Mesothelial cell of epicardium (in vitro differentiated cells): ENCODE measurements around the gene PCSK6. TPM values are rescaled to one million over a fixed set of nuclear protein-coding genes. Genes with fewer than 3 reads are reported as not detected.

Experiments used
- DNase-seq, 2 experiments: peaks; one replicate each; pipeline ENCODE4 v3.0.0; 2021; ENCODE audit warnings: low spot score in 2 of 2; ENCODE audit not compliant: unreplicated experiment in 2 of 2
- H3K27ac Mint-ChIP-seq: 2 replicates; pipeline ENCODE4 v1.8.0; 2021; ENCODE audit warnings: mixed read lengths
- H3K27me3 Mint-ChIP-seq: 2 replicates; pipeline ENCODE4 v1.8.0; 2021; ENCODE audit warnings: low read depth, mixed read lengths
- H3K36me3 Mint-ChIP-seq: 2 replicates; pipeline ENCODE4 v1.8.0; 2021; ENCODE audit warnings: mixed read lengths
- H3K4me1 Mint-ChIP-seq: 2 replicates; pipeline ENCODE4 v1.8.0; 2021; ENCODE audit warnings: mixed read lengths
- H3K4me3 Mint-ChIP-seq: 2 replicates; pipeline ENCODE4 v1.8.0; 2021; ENCODE audit warnings: mild to moderate bottlenecking, moderate library complexity, mixed read lengths
- H3K9me3 Mint-ChIP-seq: 2 replicates; pipeline ENCODE4 v1.8.0; 2021; ENCODE audit warnings: mixed read lengths
- CTCF ChIP-seq: fragments of 200-600 bp; sonication (generic); IDR thresholded peaks from one replicate; pipeline ENCODE4 v1.5.0; 2021; ENCODE audit warnings: antibody characterized with exemption; ENCODE audit not compliant: unreplicated experiment
- total RNA-seq: library from RNA; stranded (reverse); gene quantifications from 3 replicates; pipeline ENCODE4 v1.2.1, GENCODE V29; 2021

Gene PCSK6
- total RNA-seq: 3.7 to 4.5 TPM (median 3.7 TPM) in 3 replicates

GRCh38 chr15:101489599-101490407 lies at the start of gene PCSK6:
PCSK6 (minus strand) TSS chr15:101489707; CDS start chr15:101489670, 37 bp downstream.
- Mint-ChIP-seq H3K27ac (no peak within 1 kb of the TSS), H3K9me3 (no peaks in the 10 kb centered on the region), H3K4me3 (peak within 1 kb of the TSS; percentile 67), H3K4me1 (peaks cover 2% of the 10 kb centered on the region), H3K36me3 (no peaks in the 10 kb centered on the region), H3K27me3 (peaks cover 78% of the 10 kb centered on the region)
- no peak for TF ChIP-seq CTCF
- no peak for DNase-seq

- no peak for DNase-seq
- Mint-ChIP-seq H3K27ac (no peak overlapping the region), H3K4me3 (no peak overlapping the region), H3K9me3 (peaks cover 3% of the 10 kb centered on the region), H3K27me3 (peaks cover 6% of the 10 kb centered on the region), H3K36me3 (no peaks in the 10 kb centered on the region), H3K4me1 (peaks cover 27% of the 10 kb centered on the region)
- TF ChIP-seq CTCF: no peak
Observed at GRCh38 chr15:101538996-101539395, 49.5 kb upstream of the PCSK6 start.

DNA sequence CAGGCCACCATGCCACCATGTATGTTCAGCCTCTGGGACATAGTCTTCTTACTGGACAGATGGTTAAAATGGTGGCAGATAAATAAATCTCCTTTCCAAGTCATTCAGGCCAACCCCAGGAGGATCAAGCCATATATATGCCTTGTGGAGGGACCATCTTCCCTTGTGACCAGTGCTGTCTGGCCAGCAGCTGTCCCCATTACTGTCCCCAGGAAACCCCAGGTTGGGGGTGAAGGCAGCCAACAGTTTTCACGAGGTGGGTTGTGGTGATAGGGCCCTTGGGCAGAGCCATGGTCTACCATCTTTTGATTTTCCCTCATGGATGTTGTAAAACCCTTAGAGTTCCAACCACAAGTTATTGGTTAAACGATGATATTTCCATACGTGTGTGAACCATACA lies 48.7 kb upstream of the PCSK6 start:
- H3K9me3 Mint-ChIP-seq: peaks cover 3% of the 10 kb centered on the region
- DNase-seq: peak in 1 of 2 experiments; percentile 19
- no peak for TF ChIP-seq CTCF
- no peak overlapping the region for H3K4me3 Mint-ChIP-seq
- peaks cover 27% of the 10 kb centered on the region for H3K4me1 Mint-ChIP-seq
- H3K27me3 Mint-ChIP-seq: peaks cover 2% of the 10 kb centered on the region
- no peaks in the 10 kb centered on the region for H3K36me3 Mint-ChIP-seq
- peak overlapping the region; percentile 90 for H3K27ac Mint-ChIP-seq

DNA sequence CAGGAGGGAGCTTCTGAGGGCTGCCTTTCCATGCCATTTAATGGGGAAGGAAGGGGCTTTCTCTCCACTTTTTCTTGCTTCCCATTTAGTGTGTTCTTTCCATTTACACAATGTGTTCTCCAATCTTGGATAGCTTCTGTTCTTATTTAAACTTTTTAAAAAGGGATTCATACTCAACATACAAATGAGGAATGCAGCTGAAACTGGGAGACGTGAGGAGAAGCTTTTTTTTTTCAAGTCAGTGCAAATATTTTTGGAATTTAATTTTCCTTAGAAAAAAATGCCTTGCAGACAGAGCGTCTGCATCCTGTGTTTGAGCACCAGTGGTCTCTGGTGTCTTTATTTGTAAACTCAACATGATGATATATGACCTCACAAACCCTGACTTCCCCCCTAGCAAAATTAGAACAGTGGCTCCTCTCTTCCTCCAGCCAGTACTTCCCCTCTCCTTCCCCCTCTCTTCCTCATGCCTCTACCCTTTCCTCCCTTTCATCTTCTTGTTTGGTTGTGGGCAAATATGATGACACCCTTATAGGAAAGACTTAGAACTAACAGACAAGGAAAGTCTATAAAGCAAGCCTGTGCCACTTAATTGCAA lies 48.1 kb upstream of the PCSK6 start:
- H3K9me3 Mint-ChIP-seq: peaks cover 3% of the 10 kb centered on the region
- no peaks in the 10 kb centered on the region for H3K36me3 Mint-ChIP-seq
- peaks cover 27% of the 10 kb centered on the region for H3K4me1 Mint-ChIP-seq
- peak in 1 of 2 experiments; percentile 21 for DNase-seq
- H3K4me3 Mint-ChIP-seq: no peak overlapping the region
- H3K27ac Mint-ChIP-seq: peak overlapping the region; percentile 90
- H3K27me3 Mint-ChIP-seq: no peaks in the 10 kb centered on the region
- TF ChIP-seq CTCF: no peak

DNA sequence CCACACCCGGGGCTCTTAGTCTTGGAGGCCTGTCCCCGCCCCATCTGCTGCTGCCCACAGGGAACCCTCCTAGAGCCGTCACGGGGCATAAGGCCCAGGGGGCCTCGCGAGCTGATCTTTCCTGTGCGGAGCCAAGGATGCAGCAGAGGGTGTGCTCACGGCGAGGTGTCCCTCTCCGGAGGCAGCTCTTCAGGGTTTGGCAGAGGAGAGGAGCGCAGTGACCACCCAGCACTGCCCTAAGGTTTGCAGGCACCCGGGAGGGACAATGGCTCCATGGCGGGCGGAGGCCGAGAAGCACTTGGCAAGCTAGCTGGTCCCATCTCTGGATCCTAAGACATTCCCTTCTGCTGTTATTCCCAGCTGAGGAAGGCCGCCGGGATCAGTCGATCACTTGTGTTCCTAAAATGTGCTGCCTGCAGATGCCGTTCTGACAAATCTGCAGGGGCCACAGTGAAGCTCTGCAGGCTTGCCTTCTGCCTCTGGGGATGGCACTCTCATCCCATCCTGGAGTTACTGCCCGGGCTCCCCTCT lies 47.4 kb upstream of the PCSK6 start:
- Mint-ChIP-seq H3K27me3 (no peaks in the 10 kb centered on the region), H3K27ac (peak overlapping the region; percentile 44), H3K36me3 (no peaks in the 10 kb centered on the region), H3K4me3 (no peak overlapping the region), H3K4me1 (peaks cover 27% of the 10 kb centered on the region), H3K9me3 (peaks cover 3% of the 10 kb centered on the region)
- TF ChIP-seq CTCF: no peak
- peak in 1 of 2 experiments; percentile 30 for DNase-seq
